HG02973 (cell line): ENCODE data around the gene MRPL11.

Source experiments
- ATAC-seq: cut with Tn5 transposase; IDR thresholded peaks from one replicate; pipeline ENCODE4 v1.9.1; 2021; ENCODE audit warnings: moderate library complexity; ENCODE audit not compliant: unreplicated experiment

MRPL11 gene

GRCh38 chr11:66407651-66408050 lies 31.0 kb downstream of the MRPL11 start:
- ATAC-seq = no peak

- ATAC-seq = no peak
These were observed 44.7 kb downstream of the MRPL11 start for GRCh38 chr11:66393954-66394353.

- no peak for ATAC-seq
These were observed 47.3 kb downstream of the MRPL11 start for GRCh38 chr11:66391322-66391721.

GRCh38 chr11:66388780-66389386 lies 49.8 kb downstream of the MRPL11 start:
- no peak for ATAC-seq

GRCh38 chr11:66386171-66387069 lies 52.2 kb downstream of the MRPL11 start:
- ATAC-seq = no peak
